Astrocyte of the hippocampus (primary cell): ENCODE measurements around the gene POLR2M.
A peak's percentile ranks its signal among the peaks of the same experiment; 100 is the strongest.

Experiments
- DNase-seq: peaks from one replicate; pipeline ENCODE4 v3.0.0; 2011; ENCODE audit warnings: low read depth, low spot score

Gene POLR2M

GRCh38 chr15:57691082-57691481 lies 15.4 kb upstream of the POLR2M start:
- no peak for DNase-seq

GRCh38 chr15:57692709-57693108 lies 13.8 kb upstream of the POLR2M start:
- DNase-seq: peak; percentile 34

- no peak for DNase-seq
Measured at GRCh38 chr15:57694279-57694678, 12.2 kb upstream of the POLR2M start.

GRCh38 chr15:57696146-57696545 lies 10.4 kb upstream of the POLR2M start:
- DNase-seq: no peak

GRCh38 chr15:57697588-57697987 lies 8.9 kb upstream of the POLR2M start:
- DNase-seq: no peak

GRCh38 chr15:57698243-57698642 lies 8.3 kb upstream of the POLR2M start:
- no peak for DNase-seq

- no peak for DNase-seq
Measured at GRCh38 chr15:57698991-57699390, 7.5 kb upstream of the POLR2M start.

- DNase-seq: peak; percentile 51
Measured at GRCh38 chr15:57703387-57703786, 3.1 kb upstream of the POLR2M start.

- no peak for DNase-seq
Measured at GRCh38 chr15:57704441-57704840, 2.1 kb upstream of the POLR2M start.

GRCh38 chr15:57705746-57706404 lies 639 bp upstream of the POLR2M start:
- no peak for DNase-seq

- peak; percentile 37 for DNase-seq
Measured at GRCh38 chr15:57708047-57708446, 1.5 kb downstream of the POLR2M start.

- no peak for DNase-seq
Measured at GRCh38 chr15:57718309-57718708, 11.8 kb downstream of the POLR2M start.

- DNase-seq: peak; percentile 31
Measured at GRCh38 chr15:57720867-57721266, 14.4 kb downstream of the POLR2M start.

- peak; percentile 14 for DNase-seq
Measured at GRCh38 chr15:57726411-57726810, 19.9 kb downstream of the POLR2M start.

GRCh38 chr15:57727031-57727430 lies 20.5 kb downstream of the POLR2M start:
- DNase-seq: no peak

- no peak for DNase-seq
Measured at GRCh38 chr15:57728436-57728835, 21.9 kb downstream of the POLR2M start.

- DNase-seq: no peak
Measured at GRCh38 chr15:57730876-57731275, 24.4 kb downstream of the POLR2M start.

GRCh38 chr15:57731530-57732103 lies 25.1 kb downstream of the POLR2M start:
- no peak for DNase-seq

GRCh38 chr15:57732526-57733331 lies 26.2 kb downstream of the POLR2M start:
- DNase-seq: peak; percentile 66

- DNase-seq: no peak
Measured at GRCh38 chr15:57734860-57735259, 28.3 kb downstream of the POLR2M start.

GRCh38 chr15:57735431-57735830 lies 28.9 kb downstream of the POLR2M start:
- DNase-seq: no peak

- DNase-seq: no peak
Measured at GRCh38 chr15:57735891-57736290, 29.4 kb downstream of the POLR2M start.

GRCh38 chr15:57736591-57736990 lies 30.1 kb downstream of the POLR2M start:
- DNase-seq: no peak
